GM21526 (cell line): ENCODE measurements around the gene NXPH2.

Experiments used
- ATAC-seq: cut with Tn5 transposase; IDR thresholded peaks from one replicate; pipeline ENCODE4 v1.9.1; 2021; ENCODE audit warnings: moderate library complexity; ENCODE audit not compliant: unreplicated experiment, low FRiP score

Gene NXPH2

GRCh38 chr2:138779781-138780445, at the start of gene NXPH2:
Gene NXPH2, minus strand, starts transcription at chr2:138780390. Its CDS starts 149 bp downstream, at chr2:138780241.
- no peak for ATAC-seq

- ATAC-seq, result peak; percentile 67
Observed at GRCh38 chr2:138829326-138829919, 49.2 kb upstream of the NXPH2 start.

- ATAC-seq, result peak; percentile 73
Observed at GRCh38 chr2:138827426-138828054, 47.4 kb upstream of the NXPH2 start.

- no peak for ATAC-seq
Observed at GRCh38 chr2:138823666-138824065, 43.5 kb upstream of the NXPH2 start.

- ATAC-seq, result no peak
Observed at GRCh38 chr2:138819964-138820363, 39.8 kb upstream of the NXPH2 start.

DNA sequence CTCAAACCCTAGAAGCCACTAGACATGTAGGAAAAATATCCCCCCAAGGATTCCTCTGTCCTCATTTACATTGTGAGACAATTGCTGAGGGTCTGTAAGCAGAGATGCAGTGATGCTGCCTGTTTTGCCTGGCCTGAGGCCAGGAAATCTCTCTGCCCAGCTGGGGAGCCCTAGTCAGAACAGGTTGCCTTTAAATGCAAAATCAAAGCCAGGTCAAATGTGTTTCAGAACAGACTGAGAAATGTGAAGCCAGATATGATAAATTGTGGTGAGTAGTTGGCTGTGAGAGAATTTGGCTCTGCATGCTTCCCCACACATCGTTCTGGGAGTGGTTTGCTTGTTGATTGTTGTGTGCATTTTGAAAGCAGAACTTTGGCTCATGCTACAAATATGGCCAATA, 38.4 kb upstream of the NXPH2 start:
- no peak for ATAC-seq

GRCh38 chr2:138814123-138814898, 34.1 kb upstream of the NXPH2 start:
- no peak for ATAC-seq

- no peak for ATAC-seq
Observed at GRCh38 chr2:138811431-138811830, 31.2 kb upstream of the NXPH2 start.

DNA sequence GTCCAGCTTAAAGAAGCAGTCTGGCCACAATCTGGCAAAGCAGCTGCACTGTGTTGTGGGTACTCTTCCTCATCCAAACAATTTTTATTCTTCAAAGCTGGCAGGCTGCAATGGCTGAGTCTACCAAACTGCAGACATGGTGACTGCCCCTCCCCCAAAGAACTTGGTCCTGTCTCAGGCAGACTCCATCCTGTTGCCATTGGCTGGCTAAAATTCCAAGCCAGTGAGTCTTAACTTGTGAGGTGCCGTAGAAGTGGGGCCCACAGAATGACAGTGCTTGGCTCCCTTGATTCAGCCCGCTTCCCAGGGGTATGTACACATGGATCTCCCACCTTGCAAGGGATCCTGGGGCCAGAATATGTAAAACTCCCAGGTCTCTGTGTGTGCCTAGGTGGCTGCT, 14.5 kb upstream of the NXPH2 start:
- ATAC-seq, result no peak

GRCh38 chr2:138787053-138787666, 7.0 kb upstream of the NXPH2 start:
- peak; percentile 66 for ATAC-seq

DNA sequence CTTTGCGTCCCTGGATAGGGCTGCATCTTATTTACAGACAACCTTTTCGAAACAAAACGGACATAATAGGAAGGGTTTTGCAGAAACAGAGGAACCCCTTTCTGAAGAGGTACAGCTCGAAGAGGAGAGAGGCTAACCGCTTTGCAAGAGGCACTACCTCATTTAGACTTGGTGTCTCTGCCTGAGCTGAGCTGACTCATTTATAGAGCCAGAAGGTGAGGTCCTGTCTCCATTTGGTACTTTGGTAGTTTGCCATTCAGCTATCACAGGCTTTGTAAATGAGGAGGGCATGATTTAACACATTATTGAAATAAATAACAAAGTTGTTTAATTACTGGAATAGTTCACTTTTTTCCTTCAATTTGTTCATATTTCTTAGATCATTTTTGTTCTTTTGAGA, 2.2 kb upstream of the NXPH2 start:
- ATAC-seq, result no peak

GRCh38 chr2:138780908-138781307, 718 bp upstream of the NXPH2 start:
- ATAC-seq, result no peak

DNA sequence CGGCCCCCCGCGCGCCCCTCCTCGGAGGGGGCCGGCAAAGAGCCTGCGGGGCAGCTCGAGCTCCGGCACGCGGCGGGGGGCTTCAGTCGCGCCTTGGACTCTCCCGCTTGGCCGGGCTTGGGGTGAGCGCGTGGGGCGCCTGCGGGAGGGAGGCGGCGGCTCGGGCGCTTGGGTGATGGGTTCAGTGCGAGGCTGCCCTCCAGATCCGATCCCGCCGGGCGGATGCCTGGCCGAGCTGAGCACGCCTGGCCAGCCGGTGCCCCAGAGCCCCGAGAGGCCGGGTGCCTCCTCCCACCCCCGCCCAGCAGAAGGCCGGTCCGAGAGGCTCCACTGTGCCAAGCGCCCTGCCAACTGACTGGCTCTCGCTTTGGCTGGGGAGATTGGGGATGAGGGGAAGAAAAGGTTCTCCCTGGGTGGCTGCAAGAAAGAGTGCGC, 273 bp upstream of the NXPH2 start:
- no peak for ATAC-seq

- ATAC-seq, result no peak
Observed at GRCh38 chr2:138779406-138779780, 797 bp downstream of the NXPH2 start.

DNA sequence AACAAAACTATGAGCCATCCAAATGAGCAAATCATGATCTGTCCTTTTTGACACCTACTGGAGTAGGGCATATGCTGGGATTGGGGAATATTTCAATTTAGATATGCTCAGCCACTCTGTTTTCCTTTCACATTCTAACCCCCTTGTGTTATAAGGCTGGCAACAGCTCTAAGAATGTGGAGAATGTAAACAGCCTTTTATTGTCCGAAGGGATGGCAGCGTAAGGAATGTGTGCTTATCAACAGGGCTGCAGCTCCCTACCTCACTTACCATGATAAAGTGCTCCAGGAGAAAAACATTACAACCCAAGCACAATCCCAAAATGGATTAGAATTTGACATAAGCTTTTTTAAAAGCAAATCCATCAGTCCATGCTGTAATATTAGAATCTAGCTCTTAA, 2.2 kb downstream of the NXPH2 start:
- no peak for ATAC-seq

- no peak for ATAC-seq
Observed at GRCh38 chr2:138775736-138776135, 4.5 kb downstream of the NXPH2 start.

- ATAC-seq, result no peak
Observed at GRCh38 chr2:138771534-138771933, 8.7 kb downstream of the NXPH2 start.

DNA sequence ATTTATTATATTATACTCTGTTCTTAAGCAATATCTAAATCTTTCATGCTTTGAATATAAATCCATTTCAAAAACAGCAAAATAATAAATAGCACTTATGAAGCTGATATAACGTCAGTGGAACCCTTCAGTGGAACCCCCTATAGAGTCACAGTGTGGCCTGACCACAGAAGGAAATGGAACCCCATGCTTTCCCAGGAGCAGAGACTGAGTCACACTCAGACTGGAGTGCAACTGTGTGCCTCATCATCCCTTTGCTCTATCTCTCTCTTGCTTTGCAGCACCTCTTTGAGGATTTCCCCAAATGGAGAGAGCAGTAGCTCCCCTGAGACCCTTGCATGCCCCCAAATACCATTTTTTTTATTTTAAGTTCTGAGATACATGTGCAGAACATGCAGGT, 13.1 kb downstream of the NXPH2 start:
- ATAC-seq, result no peak

GRCh38 chr2:138766464-138766863, 13.7 kb downstream of the NXPH2 start:
- ATAC-seq, result no peak

DNA sequence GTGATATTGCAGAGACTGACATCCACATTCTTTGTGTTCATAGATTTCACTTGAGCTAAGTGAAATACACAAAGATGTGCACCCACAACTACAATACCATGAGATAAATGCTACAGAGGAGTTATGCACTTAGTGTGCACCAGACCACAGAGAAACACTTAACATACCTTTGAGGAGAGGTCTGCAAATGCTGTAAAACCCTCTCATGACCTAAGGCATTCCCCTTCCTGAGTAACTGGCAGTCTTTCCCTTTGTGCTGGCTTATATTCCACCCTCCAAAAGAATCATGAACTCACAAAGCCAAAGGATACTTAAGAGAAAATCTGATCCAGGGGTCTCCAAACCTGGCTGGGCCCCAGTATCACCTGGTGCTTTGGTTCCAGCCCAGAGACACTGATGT, 16.2 kb downstream of the NXPH2 start:
- ATAC-seq, result no peak

- ATAC-seq, result no peak
Observed at GRCh38 chr2:138762533-138762932, 17.7 kb downstream of the NXPH2 start.
